PC-9 (cell line): ENCODE results near the gene ZBED1. TPM values are rescaled to one million over a fixed set of nuclear protein-coding genes. Genes with fewer than 3 reads are reported as not detected.
"Not testable (repeated sequence)": the region's sequence is repeated elsewhere in the genome, so short reads cannot be mapped to it uniquely, and the experiment has no call there.

Experiments used
- BruUV-seq: library from RNA; stranded (reverse); fragments of 400-500 nt; replicated peaks from 2 replicates; lab custom pipeline; 2021; lab: Mats Ljungman, UMichigan
- CTCF ChIA-PET: fragments of 300-600 bp; sonication (Branson Sonifier 250); formaldehyde crosslinking; loops from one replicate; lab custom pipeline; 2022; ENCODE audit warnings: antibody characterized with exemption; lab: Charles Lee
- POLR2A ChIA-PET: fragments of 300-600 bp; sonication (Branson Sonifier 250); formaldehyde crosslinking; loops from one replicate; lab custom pipeline; 2022; ENCODE audit warnings: antibody characterized with exemption; ENCODE audit not compliant: unreplicated experiment; lab: Charles Lee
- DNase-seq, 2 experiments: peaks; one replicate each; pipeline versions ENCODE4 v3.0.0 to v3.0.0-alpha.2; 2015 to 2022; ENCODE audit warnings: mixed read lengths in 1 of 2
- H2AFZ ChIP-seq: fragments of 200-600 bp; sonication (generic); 2 replicates; pipeline ENCODE4 v1.8.1; 2017; ENCODE audit warnings: antibody characterized with exemption
- H3F3A ChIP-seq: fragments of 200-600 bp; sonication (generic); 2 replicates; pipeline ENCODE4 v1.8.1; 2017; ENCODE audit warnings: antibody characterized with exemption, mild to moderate bottlenecking, low read depth; ENCODE audit not compliant: insufficient read depth
- H3K27ac ChIP-seq: fragments of 200-600 bp; sonication (generic); 2 replicates; pipeline ENCODE4 v1.6.1; 2016; ENCODE audit warnings: mixed run types
- H3K27me3 ChIP-seq: fragments of 200-600 bp; sonication (generic); 2 replicates; pipeline ENCODE4 v1.6.1; 2016; ENCODE audit warnings: low read depth, mixed run types; ENCODE audit not compliant: insufficient read depth
- H3K36me3 ChIP-seq: fragments of 200-600 bp; sonication (generic); 2 replicates; pipeline ENCODE4 v1.6.1; 2016; ENCODE audit warnings: low read depth, mixed run types
- H3K4me1 ChIP-seq: fragments of 200-600 bp; sonication (generic); replicated peaks from 2 replicates; pipeline ENCODE4 v1.6.1; 2016; ENCODE audit warnings: mixed run types; ENCODE audit not compliant: insufficient read depth
- H3K4me2 ChIP-seq: fragments of 200-600 bp; sonication (generic); 2 replicates; pipeline ENCODE4 v1.6.1; 2017; ENCODE audit warnings: mixed run types
- H3K4me3 ChIP-seq: fragments of 200-600 bp; sonication (generic); 2 replicates; pipeline ENCODE4 v1.6.1; 2016; ENCODE audit warnings: mixed run types
- H3K79me2 ChIP-seq: fragments of 200-600 bp; sonication (generic); 2 replicates; pipeline ENCODE4 v1.6.1; 2017; ENCODE audit warnings: low read depth, mixed run types
- H3K9me2 ChIP-seq: fragments of 200-600 bp; sonication (generic); 2 replicates; pipeline ENCODE4 v1.8.1; 2017; ENCODE audit warnings: mild to moderate bottlenecking; ENCODE audit not compliant: insufficient read depth
- H3K9me3 ChIP-seq: fragments of 200-600 bp; sonication (generic); 2 replicates; pipeline ENCODE4 v1.8.1; 2016; ENCODE audit warnings: low read depth; ENCODE audit not compliant: insufficient read depth
- H4K20me1 ChIP-seq: fragments of 200-600 bp; sonication (generic); 2 replicates; pipeline ENCODE4 v1.8.1; 2017; ENCODE audit not compliant: insufficient read depth
- EZH2 ChIP-seq: fragments of 200-600 bp; sonication (generic); IDR thresholded peaks from 2 replicates; pipeline ENCODE4 v1.8.0; 2017; ENCODE audit warnings: antibody characterized with exemption, low read depth
- intact Hi-C: fragments of 100-400 bp; cut with micrococcal nuclease; formaldehyde crosslinking; loops from one replicate; pipeline ENCODE4 v1.10.0; 2022; ENCODE audit not compliant: unreplicated experiment
- total RNA-seq: library from RNA; stranded (reverse); gene quantifications from 2 replicates; pipeline ENCODE4 v1.2.3, GENCODE V29; 2021
- TF ChIP-seq, protein P1 (sequence below): fragments of 200-600 bp; sonication (generic); conservative IDR thresholded peaks from 2 replicates; pipeline ENCODE4 v1.6.1; 2017; ENCODE audit warnings: mixed run types, antibody characterized with exemption, mild to moderate bottlenecking, moderate library complexity

The ZBED1 gene
- total RNA-seq, 1 experiment from 2014 or later = 11.1 TPM

DNA sequence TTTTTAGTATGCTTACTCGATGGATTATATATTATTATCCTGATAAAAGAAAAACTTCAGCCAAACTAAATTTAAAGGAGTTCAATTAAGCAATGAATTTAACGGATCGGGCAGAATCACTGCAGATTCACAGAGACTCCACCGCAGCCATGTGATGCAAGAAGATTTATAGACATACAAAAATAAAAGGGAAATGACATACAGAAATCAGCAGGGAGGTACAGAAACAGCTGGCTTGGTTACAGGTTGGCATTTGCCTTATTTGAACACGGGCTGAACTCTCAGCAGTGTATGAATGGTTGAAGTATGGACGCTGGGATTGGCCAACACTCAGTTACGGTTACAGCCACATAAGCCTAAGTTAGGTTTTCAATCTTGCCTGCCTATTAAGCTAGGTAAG lies 35.4 kb upstream of the ZBED1 start:
- no TSS peak for BruUV-seq
- Histone ChIP-seq H2AFZ (no peak overlapping the region), H3F3A (no peaks in the 10 kb centered on the region), H3K4me2 (no peak overlapping the region), H4K20me1 (no peaks in the 10 kb centered on the region), H3K27me3 (peaks cover 22% of the 10 kb centered on the region; the same call in 1 of the 2 replicates), H3K36me3 (no peaks in the 10 kb centered on the region), H3K9me3 (no peaks in the 10 kb centered on the region), H3K27ac (no peak overlapping the region), H3K4me3 (no peak overlapping the region), H3K4me1 (no peaks in the 10 kb centered on the region), H3K9me2 (no peaks in the 10 kb centered on the region), H3K79me2 (no peaks in the 10 kb centered on the region)
- POLR2A ChIA-PET = no interaction called here
- CTCF ChIA-PET = no interaction called here
- TF ChIP-seq, protein P1, sequence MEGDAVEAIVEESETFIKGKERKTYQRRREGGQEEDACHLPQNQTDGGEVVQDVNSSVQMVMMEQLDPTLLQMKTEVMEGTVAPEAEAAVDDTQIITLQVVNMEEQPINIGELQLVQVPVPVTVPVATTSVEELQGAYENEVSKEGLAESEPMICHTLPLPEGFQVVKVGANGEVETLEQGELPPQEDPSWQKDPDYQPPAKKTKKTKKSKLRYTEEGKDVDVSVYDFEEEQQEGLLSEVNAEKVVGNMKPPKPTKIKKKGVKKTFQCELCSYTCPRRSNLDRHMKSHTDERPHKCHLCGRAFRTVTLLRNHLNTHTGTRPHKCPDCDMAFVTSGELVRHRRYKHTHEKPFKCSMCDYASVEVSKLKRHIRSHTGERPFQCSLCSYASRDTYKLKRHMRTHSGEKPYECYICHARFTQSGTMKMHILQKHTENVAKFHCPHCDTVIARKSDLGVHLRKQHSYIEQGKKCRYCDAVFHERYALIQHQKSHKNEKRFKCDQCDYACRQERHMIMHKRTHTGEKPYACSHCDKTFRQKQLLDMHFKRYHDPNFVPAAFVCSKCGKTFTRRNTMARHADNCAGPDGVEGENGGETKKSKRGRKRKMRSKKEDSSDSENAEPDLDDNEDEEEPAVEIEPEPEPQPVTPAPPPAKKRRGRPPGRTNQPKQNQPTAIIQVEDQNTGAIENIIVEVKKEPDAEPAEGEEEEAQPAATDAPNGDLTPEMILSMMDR = no peak
- TF ChIP-seq EZH2 = no peak
- no peak for DNase-seq
- intact Hi-C loops = no loop called here

DNA sequence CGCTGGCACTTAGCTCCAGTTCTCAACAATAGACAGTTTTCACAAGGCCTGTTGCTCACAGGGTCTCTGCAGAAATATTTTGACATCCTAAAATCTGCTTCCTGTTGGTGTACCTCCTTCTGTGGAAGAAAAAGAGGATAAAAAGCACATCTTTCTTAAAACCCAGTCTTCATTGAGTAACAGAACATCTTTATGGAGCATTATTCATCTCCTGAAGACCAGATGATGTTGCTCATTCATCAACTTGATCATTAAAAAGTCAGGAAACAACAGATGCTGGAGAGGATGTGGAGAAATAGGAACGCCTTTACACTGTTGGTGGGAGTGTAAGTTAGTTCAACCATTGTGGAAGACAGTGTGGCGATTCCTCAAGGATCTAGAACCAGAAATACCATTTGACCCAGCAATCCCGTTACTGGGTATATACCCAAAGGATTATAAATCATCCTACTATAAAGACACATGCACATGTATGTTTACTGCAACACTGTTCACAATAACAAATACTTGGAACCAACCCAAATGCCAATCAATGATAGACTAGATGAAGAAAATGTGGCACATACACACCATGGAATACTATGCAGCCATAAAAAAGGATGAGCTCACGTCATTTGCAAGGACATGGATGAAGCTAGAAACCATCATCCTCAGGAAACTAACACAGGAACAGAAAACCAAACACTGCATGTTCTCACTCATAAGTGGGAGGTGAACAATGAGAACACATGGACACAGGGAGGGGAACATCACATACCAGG lies 33.7 kb upstream of the ZBED1 start:
- POLR2A ChIA-PET, DNase-seq, CTCF ChIA-PET, BruUV-seq, H4K20me1 ChIP-seq, intact Hi-C loops, H3K79me2 ChIP-seq, H3K9me2 ChIP-seq, H3K27ac ChIP-seq, H3K9me3 ChIP-seq, H3F3A ChIP-seq, H3K4me1 ChIP-seq, H3K4me2 ChIP-seq, H3K36me3 ChIP-seq, H2AFZ ChIP-seq, H3K4me3 ChIP-seq: not testable (repeated sequence)
- peaks cover 20% of the 10 kb centered on the region; the same call in 1 of the 2 replicates for H3K27me3 ChIP-seq

DNA sequence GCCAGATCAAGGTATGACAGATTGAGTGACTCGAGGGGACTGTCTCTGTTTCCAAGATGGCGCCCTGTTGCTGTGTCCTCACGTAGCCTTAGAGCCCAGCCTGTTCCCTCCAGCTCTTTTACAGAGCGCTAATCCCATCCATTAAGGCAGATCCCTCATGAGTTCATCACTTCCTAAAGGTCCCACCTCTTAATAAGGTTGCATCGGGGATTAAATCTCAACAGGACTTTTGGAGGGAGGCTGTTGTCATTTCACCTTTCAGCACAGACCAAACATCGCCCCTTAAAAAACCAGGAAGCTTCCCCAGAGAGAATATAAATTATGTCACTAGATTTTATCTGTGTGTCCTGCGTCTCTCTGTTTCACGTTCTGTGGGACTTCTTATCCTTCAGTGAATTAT lies 32.6 kb upstream of the ZBED1 start:
- H2AFZ ChIP-seq = no peak overlapping the region
- H3K36me3 ChIP-seq = no peaks in the 10 kb centered on the region
- no peak for DNase-seq
- H3K9me2 ChIP-seq = no peaks in the 10 kb centered on the region
- peaks cover 17% of the 10 kb centered on the region; the same call in 1 of the 2 replicates for H3K27me3 ChIP-seq
- H3K79me2 ChIP-seq = no peaks in the 10 kb centered on the region
- CTCF ChIA-PET = no interaction called here
- H3K4me1 ChIP-seq = no peaks in the 10 kb centered on the region
- TF ChIP-seq EZH2 = no peak
- TF ChIP-seq, protein P1 = no peak
- no peak overlapping the region for H3K27ac ChIP-seq
- H3K4me3 ChIP-seq = no peak overlapping the region
- intact Hi-C loops = no loop called here
- no peaks in the 10 kb centered on the region for H3K9me3 ChIP-seq
- no peaks in the 10 kb centered on the region for H3F3A ChIP-seq
- H3K4me2 ChIP-seq = no peak overlapping the region
- no peaks in the 10 kb centered on the region for H4K20me1 ChIP-seq
- POLR2A ChIA-PET = no interaction called here
- no TSS peak for BruUV-seq
